Ishikawa (cell line): ENCODE measurements around the gene PPP1R13L.

Source experiments
- CEBPB ChIP-seq: IDR thresholded peaks from 2 replicates; pipeline ENCODE4 v1.6.1; 2012
- CREB1 ChIP-seq: IDR thresholded peaks from 2 replicates; pipeline ENCODE4 v1.6.1; 2012; ENCODE audit warnings: low read depth
- EGR1 ChIP-seq: IDR thresholded peaks from 2 replicates; pipeline ENCODE4 v1.6.1; 2012
- EP300 ChIP-seq: IDR thresholded peaks from 2 replicates; pipeline ENCODE4 v1.6.1; 2012; ENCODE audit warnings: borderline replicate concordance
- FOXM1 ChIP-seq: IDR thresholded peaks from 2 replicates; pipeline ENCODE4 v1.6.1; 2012; ENCODE audit warnings: low read depth, borderline replicate concordance
- MAX ChIP-seq: IDR thresholded peaks from 2 replicates; pipeline ENCODE4 v1.6.1; 2012
- NFIC ChIP-seq: IDR thresholded peaks from 2 replicates; pipeline ENCODE4 v1.6.1; 2012
- RAD21 ChIP-seq: IDR thresholded peaks from 2 replicates; pipeline ENCODE4 v1.6.1; 2012; ENCODE audit warnings: low read depth
- REST ChIP-seq: IDR thresholded peaks from 2 replicates; pipeline ENCODE4 v1.6.1; 2012; ENCODE audit warnings: low read depth, mild to moderate bottlenecking
- TAF1 ChIP-seq: IDR thresholded peaks from 2 replicates; pipeline ENCODE4 v1.6.1; 2012; ENCODE audit warnings: low read depth, mild to moderate bottlenecking
- TCF12 ChIP-seq: IDR thresholded peaks from 2 replicates; pipeline ENCODE4 v1.6.1; 2012; ENCODE audit warnings: low read depth
- TEAD4 ChIP-seq: IDR thresholded peaks from 2 replicates; pipeline ENCODE4 v1.6.1; 2012
- USF1 ChIP-seq: IDR thresholded peaks from 2 replicates; pipeline ENCODE4 v1.6.1; 2012
- YY1 ChIP-seq: IDR thresholded peaks from 2 replicates; pipeline ENCODE4 v1.6.1; 2012; ENCODE audit warnings: low read depth
- ZBTB7A ChIP-seq: IDR thresholded peaks from 2 replicates; pipeline ENCODE4 v1.6.1; 2012; ENCODE audit warnings: low read depth

PPP1R13L gene

GRCh38 chr19:45437328-45437727, 32.5 kb upstream of the PPP1R13L start:
- TF ChIP-seq TEAD4 (no peak), TAF1 (no peak), FOXM1 (no peak), CEBPB (no peak), YY1 (no peak), REST (no peak), RAD21 (no peak), CREB1 (no peak), EGR1 (no peak), MAX (no peak), ZBTB7A (no peak), USF1 (no peak), EP300 (no peak), TCF12 (no peak), NFIC (no peak)

- TF ChIP-seq ZBTB7A: 0 out of 2 replicates have a peak, but pooled peaks have one; percentile 51
- no peak for TF ChIP-seq REST
These were observed 23.7 kb upstream of the PPP1R13L start for GRCh38 chr19:45428384-45429231.

GRCh38 chr19:45424191-45425058, 19.6 kb upstream of the PPP1R13L start:
- TF ChIP-seq EP300 (peak; percentile 59; the same call in 1 of the 2 replicates), ZBTB7A (no peak)

- TF ChIP-seq TCF12 (peak; percentile 73), EP300 (peak; percentile 44; the same call in 1 of the 2 replicates), EGR1 (0 out of 2 replicates have a peak, but pooled peaks have one; percentile 15), NFIC (peak; percentile 69), TEAD4 (peak; percentile 48; the same call in 1 of the 2 replicates), FOXM1 (no peak), YY1 (peak; percentile 63; the same call in 1 of the 2 replicates), USF1 (peak; percentile 56), CEBPB (no peak), TAF1 (peak; percentile 77; the same call in 1 of the 2 replicates), ZBTB7A (peak; percentile 24; the same call in 1 of the 2 replicates), CREB1 (0 out of 2 replicates have a peak, but pooled peaks have one; percentile 20), RAD21 (no peak), MAX (peak; percentile 98)
These were observed 18.8 kb upstream of the PPP1R13L start, which contains the start of gene ERCC1 for GRCh38 chr19:45423589-45424190. Gene ERCC1, minus strand, starts transcription at chr19:45423917. Its CDS starts 543 bp downstream, at chr19:45423374.

GRCh38 chr19:45423033-45423588, 18.2 kb upstream of the PPP1R13L start:
- no peak for TF ChIP-seq TAF1
- TF ChIP-seq TEAD4: no peak
- TF ChIP-seq USF1: no peak
- no peak for TF ChIP-seq EP300
- no peak for TF ChIP-seq TCF12
- TF ChIP-seq REST: no peak
- TF ChIP-seq FOXM1: no peak
- TF ChIP-seq CEBPB: no peak
